SK-N-MC (cell line): Measurements from ENCODE around the gene E2F3.

ENCODE experiments used
- DNase-seq: peaks from one replicate; pipeline ENCODE4 v3.0.0-alpha.2; 2011; ENCODE audit warnings: low read depth, low spot score
- H3K27ac ChIP-seq: fragments of 200-600 bp; sonication (generic); 2 replicates; pipeline ENCODE4 v1.5.1; 2016; ENCODE audit warnings: mixed run types
- H3K36me3 ChIP-seq: fragments of 200-600 bp; sonication (generic); 2 replicates; pipeline ENCODE4 v1.6.1; 2017; ENCODE audit warnings: antibody characterized with exemption, low read length, mixed read lengths; ENCODE audit not compliant: insufficient read depth
- H3K4me3 ChIP-seq: fragments of 200-600 bp; sonication (generic); 2 replicates; pipeline ENCODE4 v1.5.1; 2016
- H3K9ac ChIP-seq: fragments of 200-600 bp; sonication (generic); 2 replicates; pipeline ENCODE4 v1.8.0; 2017; ENCODE audit warnings: mixed run types, mixed read lengths; ENCODE audit not compliant: insufficient read length
- H3K9me3 ChIP-seq: fragments of 200-600 bp; sonication (generic); 2 replicates; pipeline ENCODE4 v1.6.1; 2017; ENCODE audit warnings: low read depth, mild to moderate bottlenecking, antibody characterized with exemption, low read length, moderate library complexity, mixed read lengths
- EZH2 ChIP-seq: fragments of 200-600 bp; sonication (generic); IDR thresholded peaks from one replicate; pipeline ENCODE4 v1.6.1; 2017; ENCODE audit warnings: antibody characterized with exemption
- FOXP2 ChIP-seq: optimal IDR thresholded peaks from 2 replicates; pipeline ENCODE3; 2011; ENCODE audit warnings: mild to moderate bottlenecking, moderate library complexity; ENCODE audit not compliant: insufficient read depth; ENCODE audit errors: extremely low read length, control extremely low read depth
- POLR2AphosphoS5 ChIP-seq: IDR thresholded peaks from 2 replicates; pipeline ENCODE4 v1.6.1; 2012; ENCODE audit warnings: mild to moderate bottlenecking, low read depth, low read length, borderline replicate concordance

The E2F3 gene

GRCh38 chr6:20401205-20402091 is at the start of gene E2F3:
Gene E2F3, plus strand, starts transcription at chr6:20401879. Its CDS starts 354 bp downstream, at chr6:20402233.
- Histone ChIP-seq H3K9ac (peak within 1 kb of the TSS; percentile 95), H3K9me3 (no peaks in the 10 kb centered on the region), H3K27ac (peak within 1 kb of the TSS; percentile 93), H3K36me3 (peaks cover 14% of the 10 kb centered on the region), H3K4me3 (peak within 1 kb of the TSS; percentile 92)
- TF ChIP-seq POLR2AphosphoS5 (peak; percentile 86), FOXP2 (no peak)
- DNase-seq, result peak; percentile 99

- H3K9me3 ChIP-seq, result no peaks in the 10 kb centered on the region
- no peaks in the 10 kb centered on the region for H3K36me3 ChIP-seq
- H3K27ac ChIP-seq, result no peak overlapping the region
- no peak overlapping the region for H3K9ac ChIP-seq
- no peak for DNase-seq
- H3K4me3 ChIP-seq, result no peak overlapping the region
- TF ChIP-seq POLR2AphosphoS5, result no peak
These were observed 49.3 kb upstream of the E2F3 start for GRCh38 chr6:20352346-20352745.

GRCh38 chr6:20353134-20353533 is 48.5 kb upstream of the E2F3 start:
- H3K36me3 ChIP-seq, result no peaks in the 10 kb centered on the region
- no peak overlapping the region for H3K4me3 ChIP-seq
- no peak overlapping the region for H3K27ac ChIP-seq
- no peak for DNase-seq
- no peak overlapping the region for H3K9ac ChIP-seq
- TF ChIP-seq FOXP2 (no peak), POLR2AphosphoS5 (no peak), EZH2 (no peak)
- H3K9me3 ChIP-seq, result no peaks in the 10 kb centered on the region

- no peak overlapping the region for H3K27ac ChIP-seq
- H3K9me3 ChIP-seq, result no peaks in the 10 kb centered on the region
- no peak overlapping the region for H3K4me3 ChIP-seq
- no peak for TF ChIP-seq FOXP2
- TF ChIP-seq EZH2, result no peak
- no peak for TF ChIP-seq POLR2AphosphoS5
- no peak for DNase-seq
- H3K36me3 ChIP-seq, result no peaks in the 10 kb centered on the region
- H3K9ac ChIP-seq, result no peak overlapping the region
These were observed 47.3 kb upstream of the E2F3 start for GRCh38 chr6:20354366-20354765.

DNA sequence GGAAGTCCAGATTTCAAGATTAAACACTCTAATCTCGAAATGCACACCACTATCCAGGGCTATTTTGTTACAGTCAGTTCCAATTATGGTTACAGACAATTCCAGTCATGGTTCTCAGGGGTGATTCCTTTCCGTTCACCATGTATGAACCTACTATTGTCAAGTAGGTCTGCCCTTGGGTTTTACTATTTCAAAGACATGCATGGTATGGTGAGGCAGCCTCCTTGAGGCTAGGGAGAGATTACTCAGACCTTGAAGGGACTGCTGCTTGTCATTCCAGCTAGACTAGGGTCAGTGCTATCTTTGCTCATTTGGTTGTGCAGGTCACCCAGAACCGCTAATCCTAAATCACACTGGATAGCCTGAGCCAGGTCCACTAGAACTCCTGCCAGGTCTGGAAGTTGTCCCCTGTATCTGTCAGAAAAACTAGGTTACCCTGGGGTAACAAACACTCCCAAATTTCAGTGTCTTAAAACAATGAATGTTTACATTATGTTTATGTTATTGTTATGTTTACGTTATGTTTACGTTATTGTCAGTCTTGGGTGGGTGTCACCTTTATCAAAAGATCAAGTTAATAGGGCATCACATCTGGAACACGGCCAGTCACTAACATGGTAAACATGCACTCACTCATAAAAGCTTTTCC is 41.1 kb upstream of the E2F3 start:
- no peak for DNase-seq
- TF ChIP-seq FOXP2 (no peak), POLR2AphosphoS5 (no peak)
- H3K4me3 ChIP-seq, result no peak overlapping the region
- no peaks in the 10 kb centered on the region for H3K9me3 ChIP-seq
- H3K27ac ChIP-seq, result no peak overlapping the region
- no peaks in the 10 kb centered on the region for H3K36me3 ChIP-seq
- no peak overlapping the region for H3K9ac ChIP-seq

GRCh38 chr6:20362623-20363022 is 39.1 kb upstream of the E2F3 start:
- H3K27ac ChIP-seq, result no peak overlapping the region
- no peaks in the 10 kb centered on the region for H3K36me3 ChIP-seq
- DNase-seq, result no peak
- no peaks in the 10 kb centered on the region for H3K9me3 ChIP-seq
- H3K9ac ChIP-seq, result no peak overlapping the region
- H3K4me3 ChIP-seq, result no peak overlapping the region
- no peak for TF ChIP-seq FOXP2
- no peak for TF ChIP-seq EZH2
- no peak for TF ChIP-seq POLR2AphosphoS5

DNA sequence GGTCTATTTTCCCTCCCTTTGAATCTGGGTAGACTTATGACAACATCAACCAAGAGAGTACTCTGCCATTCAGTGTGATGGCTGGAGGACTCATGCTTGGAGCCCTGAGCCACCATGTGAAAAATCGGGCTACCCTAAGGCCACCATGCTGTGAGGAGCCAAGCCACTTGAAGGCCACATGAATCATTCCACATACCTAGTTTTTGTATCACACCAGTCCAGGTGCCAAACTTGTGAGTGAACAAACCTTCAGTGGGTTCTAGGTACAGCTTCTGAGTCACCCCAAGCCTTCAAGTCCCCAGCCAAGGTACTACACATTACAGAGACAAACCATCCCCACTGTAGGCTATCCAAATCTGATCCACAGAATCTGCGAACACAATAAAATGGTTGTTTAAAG is 37.4 kb upstream of the E2F3 start:
- H3K4me3 ChIP-seq, result no peak overlapping the region
- H3K27ac ChIP-seq, result no peak overlapping the region
- DNase-seq, result no peak
- TF ChIP-seq EZH2 (no peak), POLR2AphosphoS5 (no peak), FOXP2 (no peak)
- H3K9me3 ChIP-seq, result no peaks in the 10 kb centered on the region
- no peak overlapping the region for H3K9ac ChIP-seq
- no peaks in the 10 kb centered on the region for H3K36me3 ChIP-seq

GRCh38 chr6:20365456-20365855 is 36.2 kb upstream of the E2F3 start:
- no peaks in the 10 kb centered on the region for H3K9me3 ChIP-seq
- no peaks in the 10 kb centered on the region for H3K36me3 ChIP-seq
- H3K4me3 ChIP-seq, result no peak overlapping the region
- no peak for DNase-seq
- no peak overlapping the region for H3K9ac ChIP-seq
- no peak for TF ChIP-seq EZH2
- no peak for TF ChIP-seq FOXP2
- TF ChIP-seq POLR2AphosphoS5, result no peak
- H3K27ac ChIP-seq, result peak overlapping the region; percentile 94; the same call in 1 of the 2 replicates

GRCh38 chr6:20366082-20366830 is 35.4 kb upstream of the E2F3 start:
- Histone ChIP-seq H3K9ac (no peak overlapping the region), H3K9me3 (no peaks in the 10 kb centered on the region), H3K4me3 (peak overlapping the region; percentile 69), H3K27ac (peak overlapping the region; percentile 94), H3K36me3 (no peaks in the 10 kb centered on the region)
- DNase-seq, result peak; percentile 85
- TF ChIP-seq EZH2 (no peak), FOXP2 (no peak), POLR2AphosphoS5 (peak; percentile 67; the same call in 1 of the 2 replicates)
